Measurements from ENCODE around the gene MTHFD1L.

DNA sequence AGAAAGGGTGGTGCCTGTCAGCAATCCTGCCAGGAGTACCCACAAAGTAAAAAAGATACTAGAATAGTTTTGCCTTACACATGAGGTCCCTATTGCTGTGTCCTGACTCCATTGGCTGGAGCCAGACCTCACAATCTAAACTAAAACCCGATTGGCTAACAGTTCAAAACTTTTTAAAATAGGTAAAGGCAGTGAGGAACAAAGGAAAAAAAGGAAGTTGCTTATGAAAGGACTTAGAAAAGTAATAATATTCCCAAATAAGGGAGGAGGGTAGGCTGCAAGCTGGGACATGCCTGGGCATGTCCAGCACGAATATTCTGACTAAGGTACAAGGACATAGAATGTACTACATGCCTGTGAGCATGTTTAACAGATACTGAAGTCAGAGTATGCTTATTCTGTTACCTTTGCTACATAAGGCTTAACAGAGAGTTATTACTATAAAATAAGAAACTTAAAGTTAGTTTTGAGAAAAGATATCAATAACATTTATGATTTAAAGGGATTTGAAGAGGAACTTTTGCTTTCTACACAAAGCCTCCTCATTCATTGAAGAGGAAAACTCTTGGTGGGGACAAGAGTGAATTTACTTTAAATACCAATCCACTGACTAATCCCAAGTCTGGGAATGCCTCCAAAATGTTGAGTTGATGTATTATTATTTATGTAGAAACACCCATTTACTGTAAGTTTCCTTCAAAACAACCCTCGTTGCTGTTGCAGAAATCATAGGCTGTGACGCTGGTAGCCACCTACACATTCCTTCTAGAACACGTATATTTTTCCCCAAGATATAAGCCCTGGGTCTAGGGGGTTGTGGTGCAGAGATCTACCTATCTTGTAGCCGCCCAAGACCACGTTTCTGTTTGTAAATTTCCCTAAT is 8.2 kb upstream of the MTHFD1L start:
- TF ChIP-seq, protein P1, sequence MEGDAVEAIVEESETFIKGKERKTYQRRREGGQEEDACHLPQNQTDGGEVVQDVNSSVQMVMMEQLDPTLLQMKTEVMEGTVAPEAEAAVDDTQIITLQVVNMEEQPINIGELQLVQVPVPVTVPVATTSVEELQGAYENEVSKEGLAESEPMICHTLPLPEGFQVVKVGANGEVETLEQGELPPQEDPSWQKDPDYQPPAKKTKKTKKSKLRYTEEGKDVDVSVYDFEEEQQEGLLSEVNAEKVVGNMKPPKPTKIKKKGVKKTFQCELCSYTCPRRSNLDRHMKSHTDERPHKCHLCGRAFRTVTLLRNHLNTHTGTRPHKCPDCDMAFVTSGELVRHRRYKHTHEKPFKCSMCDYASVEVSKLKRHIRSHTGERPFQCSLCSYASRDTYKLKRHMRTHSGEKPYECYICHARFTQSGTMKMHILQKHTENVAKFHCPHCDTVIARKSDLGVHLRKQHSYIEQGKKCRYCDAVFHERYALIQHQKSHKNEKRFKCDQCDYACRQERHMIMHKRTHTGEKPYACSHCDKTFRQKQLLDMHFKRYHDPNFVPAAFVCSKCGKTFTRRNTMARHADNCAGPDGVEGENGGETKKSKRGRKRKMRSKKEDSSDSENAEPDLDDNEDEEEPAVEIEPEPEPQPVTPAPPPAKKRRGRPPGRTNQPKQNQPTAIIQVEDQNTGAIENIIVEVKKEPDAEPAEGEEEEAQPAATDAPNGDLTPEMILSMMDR (IDR thresholded peaks at IDR 0.05; ENCODE audit: low read depth, low read length, poor library complexity, severe bottlenecking) = no peak
- no peak for TF ChIP-seq EZH2phosphoT487 (IDR thresholded peaks at IDR 0.05; ENCODE audit: borderline replicate concordance, low read length)

All from DOHH2 (cell line).